22Rv1 (cell line): ENCODE measurements around the gene FOCAD.

Source experiments
- H3K27ac ChIP-seq: fragments of 450-650 bp; 2 replicates; pipeline ENCODE4 v1.5.1; 2017
- CTCF ChIP-seq: fragments of 450-650 bp; IDR thresholded peaks from 2 replicates; pipeline ENCODE4 v1.5.1; 2017; ENCODE audit warnings: mild to moderate bottlenecking
- ZFX ChIP-seq: fragments of 450-650 bp; IDR thresholded peaks from 2 replicates; pipeline ENCODE4 v1.6.1; 2017; ENCODE audit warnings: antibody characterized with exemption, borderline replicate concordance

The FOCAD gene

GRCh38 chr9:20683351-20684034, 566 bp upstream of the FOCAD start:
- TF ChIP-seq ZFX (no peak), CTCF (no peak)
- peak overlapping the region; percentile 81 for H3K27ac ChIP-seq

- peak overlapping the region; percentile 81 for H3K27ac ChIP-seq
- TF ChIP-seq CTCF (no peak), ZFX (no peak)
Measured at GRCh38 chr9:20684875-20685696, 1.0 kb downstream of the FOCAD start.

- TF ChIP-seq ZFX, result no peak
- TF ChIP-seq CTCF, result no peak
- no peak overlapping the region for H3K27ac ChIP-seq
Measured at GRCh38 chr9:20685769-20686168, 1.7 kb downstream of the FOCAD start.

GRCh38 chr9:20689833-20690232, 5.8 kb downstream of the FOCAD start:
- TF ChIP-seq CTCF (no peak), ZFX (no peak)
- H3K27ac ChIP-seq, result no peak overlapping the region

- TF ChIP-seq CTCF (no peak), ZFX (no peak)
- no peak overlapping the region for H3K27ac ChIP-seq
Measured at GRCh38 chr9:20692554-20692953, 8.5 kb downstream of the FOCAD start.

GRCh38 chr9:20693068-20693467, 9.0 kb downstream of the FOCAD start:
- no peak overlapping the region for H3K27ac ChIP-seq
- no peak for TF ChIP-seq ZFX

- TF ChIP-seq CTCF (no peak), ZFX (no peak)
- H3K27ac ChIP-seq, result no peak overlapping the region
Measured at GRCh38 chr9:20694248-20694647, 10.2 kb downstream of the FOCAD start.
